Endothelial cell (in vitro differentiated cells): ENCODE data around the gene MARK2. TPM values are rescaled to one million over a fixed set of nuclear protein-coding genes. Genes with fewer than 3 reads are reported as not detected.

ENCODE experiments used
- DNase-seq: peaks from one replicate; pipeline ENCODE4 v3.0.0; 2021; ENCODE audit warnings: low spot score
- H3K27ac Mint-ChIP-seq: one replicate; pipeline ENCODE4 v1.8.0; 2021; ENCODE audit warnings: mixed read lengths, inconsistent platforms; ENCODE audit not compliant: unreplicated experiment
- H3K27me3 Mint-ChIP-seq: one replicate; pipeline ENCODE4 v1.8.0; 2021; ENCODE audit warnings: mild to moderate bottlenecking, moderate library complexity, mixed read lengths, inconsistent platforms; ENCODE audit not compliant: unreplicated experiment
- H3K36me3 Mint-ChIP-seq: one replicate; pipeline ENCODE4 v1.8.0; 2021; ENCODE audit warnings: mild to moderate bottlenecking, low read depth, mixed read lengths, inconsistent platforms; ENCODE audit not compliant: unreplicated experiment
- H3K4me1 Mint-ChIP-seq: one replicate; pipeline ENCODE4 v1.8.0; 2021; ENCODE audit warnings: mild to moderate bottlenecking, mixed read lengths, inconsistent platforms; ENCODE audit not compliant: unreplicated experiment
- H3K4me3 Mint-ChIP-seq: one replicate; pipeline ENCODE4 v1.8.0; 2021; ENCODE audit warnings: mild to moderate bottlenecking, mixed read lengths, inconsistent platforms; ENCODE audit not compliant: unreplicated experiment
- H3K9me3 Mint-ChIP-seq: one replicate; pipeline ENCODE4 v1.8.0; 2021; ENCODE audit warnings: mixed read lengths, inconsistent platforms; ENCODE audit not compliant: unreplicated experiment
- total RNA-seq: library from RNA; stranded (reverse); fragmentation: NEBNext Ultra II Directional; extraction: Animal tissue kit (Norgen Biotek cat#: 25700); gene quantifications from one replicate; pipeline ENCODE4 v1.2.1, GENCODE V29; 2021; ENCODE audit not compliant: unreplicated experiment
- TF ChIP-seq, protein P1 (sequence below): fragments of 200-600 bp; sonication (generic); IDR thresholded peaks from one replicate; pipeline ENCODE4 v1.5.0; 2021; ENCODE audit warnings: antibody characterized with exemption; ENCODE audit not compliant: unreplicated experiment

MARK2 gene
- total RNA-seq, 1 donor from 2014 or later = 42.6 TPM

DNA sequence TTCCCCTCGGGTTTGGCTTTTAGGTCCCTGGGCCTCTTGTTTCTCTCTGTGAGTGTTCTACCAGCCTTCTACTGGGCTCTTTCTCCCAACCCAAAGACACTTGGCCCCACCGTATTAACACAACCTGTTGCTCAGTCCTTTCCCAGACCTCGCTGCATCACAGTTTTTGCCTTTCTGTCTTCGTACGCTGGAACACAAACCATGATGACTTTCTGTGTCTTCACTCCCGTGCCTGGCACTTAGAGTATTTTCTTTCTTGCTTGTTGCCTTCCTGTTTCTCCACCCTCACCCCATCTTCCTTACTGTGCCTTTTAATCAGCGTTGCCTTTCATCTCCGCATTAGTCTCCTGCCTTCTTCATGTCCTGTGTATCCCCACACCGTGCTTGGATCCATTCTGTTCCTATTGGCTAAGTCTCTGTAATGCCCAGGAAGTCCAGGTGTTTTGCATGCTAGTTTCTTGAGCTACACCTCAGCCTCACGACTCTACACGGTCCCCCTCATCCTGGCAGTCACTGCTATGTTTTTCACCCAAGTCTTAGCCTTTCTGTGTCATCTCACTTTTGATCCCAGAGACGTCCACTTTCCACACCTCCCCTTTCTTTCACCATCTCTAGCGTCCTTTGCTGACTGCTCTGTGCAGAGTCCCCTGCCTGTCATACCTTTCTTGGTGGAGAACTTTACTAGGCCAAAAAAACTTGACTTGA is 1.6 kb downstream of the MARK2 start:
- Mint-ChIP-seq H3K4me1 (peaks cover 71% of the 10 kb centered on the region), H3K4me3 (peak overlapping the region; percentile 92), H3K9me3 (no peaks in the 10 kb centered on the region), H3K36me3 (peaks cover 26% of the 10 kb centered on the region), H3K27me3 (peaks cover 22% of the 10 kb centered on the region), H3K27ac (peak overlapping the region; percentile 88)
- TF ChIP-seq, protein P1, sequence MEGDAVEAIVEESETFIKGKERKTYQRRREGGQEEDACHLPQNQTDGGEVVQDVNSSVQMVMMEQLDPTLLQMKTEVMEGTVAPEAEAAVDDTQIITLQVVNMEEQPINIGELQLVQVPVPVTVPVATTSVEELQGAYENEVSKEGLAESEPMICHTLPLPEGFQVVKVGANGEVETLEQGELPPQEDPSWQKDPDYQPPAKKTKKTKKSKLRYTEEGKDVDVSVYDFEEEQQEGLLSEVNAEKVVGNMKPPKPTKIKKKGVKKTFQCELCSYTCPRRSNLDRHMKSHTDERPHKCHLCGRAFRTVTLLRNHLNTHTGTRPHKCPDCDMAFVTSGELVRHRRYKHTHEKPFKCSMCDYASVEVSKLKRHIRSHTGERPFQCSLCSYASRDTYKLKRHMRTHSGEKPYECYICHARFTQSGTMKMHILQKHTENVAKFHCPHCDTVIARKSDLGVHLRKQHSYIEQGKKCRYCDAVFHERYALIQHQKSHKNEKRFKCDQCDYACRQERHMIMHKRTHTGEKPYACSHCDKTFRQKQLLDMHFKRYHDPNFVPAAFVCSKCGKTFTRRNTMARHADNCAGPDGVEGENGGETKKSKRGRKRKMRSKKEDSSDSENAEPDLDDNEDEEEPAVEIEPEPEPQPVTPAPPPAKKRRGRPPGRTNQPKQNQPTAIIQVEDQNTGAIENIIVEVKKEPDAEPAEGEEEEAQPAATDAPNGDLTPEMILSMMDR = no peak
- no peak for DNase-seq

DNA sequence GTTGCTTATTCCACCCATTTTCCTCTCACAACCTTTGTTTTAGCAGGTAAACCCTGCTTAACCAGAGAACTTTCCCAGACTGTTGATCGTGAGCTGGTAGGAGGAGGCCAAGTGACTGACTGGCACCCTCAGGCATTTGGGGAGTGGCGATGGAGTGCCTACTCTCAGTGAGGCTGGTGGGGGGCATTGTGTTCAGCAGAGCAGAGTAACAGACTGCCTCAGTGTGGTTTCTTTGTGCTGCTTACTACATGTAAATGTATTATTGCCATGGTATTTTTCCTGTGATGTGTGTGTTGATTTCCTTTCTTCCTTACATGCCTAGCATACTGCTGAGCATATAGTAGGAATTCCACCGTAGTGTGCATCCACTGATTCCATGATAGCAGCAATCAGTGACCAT is 2.6 kb downstream of the MARK2 start:
- TF ChIP-seq, protein P1 = no peak
- Mint-ChIP-seq H3K36me3 (peaks cover 26% of the 10 kb centered on the region), H3K9me3 (no peaks in the 10 kb centered on the region), H3K4me3 (peak overlapping the region; percentile 92), H3K27ac (peak overlapping the region; percentile 88), H3K27me3 (peaks cover 20% of the 10 kb centered on the region), H3K4me1 (peaks cover 75% of the 10 kb centered on the region)
- DNase-seq = no peak

DNA sequence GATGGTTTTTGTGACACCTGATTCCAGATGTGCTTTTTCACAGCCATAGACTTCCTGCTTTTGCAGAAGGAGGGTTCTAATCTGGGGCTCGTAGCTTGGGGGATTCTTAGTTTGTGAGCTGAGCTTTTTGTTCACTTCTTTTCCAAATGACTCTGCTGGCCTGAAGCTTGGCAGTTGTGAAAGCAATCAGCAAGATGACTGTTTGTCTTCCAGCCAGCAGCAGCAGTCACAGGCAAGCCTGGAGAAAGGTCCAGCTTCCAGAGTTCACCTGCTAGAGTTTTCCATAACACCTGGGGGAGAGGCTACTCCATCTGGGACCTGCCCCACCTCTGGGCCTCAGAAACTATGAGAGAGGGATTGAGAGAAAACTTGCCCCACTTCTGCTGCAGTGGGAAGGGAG is 4.1 kb downstream of the MARK2 start:
- H3K4me1 Mint-ChIP-seq = peaks cover 74% of the 10 kb centered on the region
- TF ChIP-seq, protein P1 = no peak
- no peak overlapping the region for H3K4me3 Mint-ChIP-seq
- H3K9me3 Mint-ChIP-seq = no peaks in the 10 kb centered on the region
- peaks cover 22% of the 10 kb centered on the region for H3K27me3 Mint-ChIP-seq
- DNase-seq = no peak
- peak overlapping the region; percentile 42 for H3K27ac Mint-ChIP-seq
- peaks cover 24% of the 10 kb centered on the region for H3K36me3 Mint-ChIP-seq

DNA sequence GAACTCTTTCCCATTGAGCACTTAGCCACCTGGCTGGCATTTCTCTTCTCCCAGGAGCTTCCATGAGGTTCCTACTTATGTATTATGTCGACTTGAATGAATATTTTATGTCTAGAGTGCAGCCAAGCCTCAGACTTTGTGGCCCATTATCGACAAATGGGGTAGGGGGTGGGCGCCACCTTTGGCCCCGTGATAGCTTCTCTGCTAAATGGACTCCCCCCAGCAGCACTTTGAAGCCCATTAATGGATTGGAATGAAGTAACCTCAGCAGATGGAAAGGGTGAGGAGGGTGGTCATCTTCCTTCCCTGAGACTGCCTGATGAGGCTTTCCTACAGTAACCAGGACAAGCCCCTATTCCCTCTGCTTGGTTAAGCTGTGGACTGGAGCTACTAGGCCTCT is 5.9 kb downstream of the MARK2 start:
- peaks cover 78% of the 10 kb centered on the region for H3K4me1 Mint-ChIP-seq
- H3K4me3 Mint-ChIP-seq = no peak overlapping the region
- peaks cover 19% of the 10 kb centered on the region for H3K27me3 Mint-ChIP-seq
- TF ChIP-seq, protein P1 = no peak
- no peaks in the 10 kb centered on the region for H3K9me3 Mint-ChIP-seq
- peaks cover 20% of the 10 kb centered on the region for H3K36me3 Mint-ChIP-seq
- no peak for DNase-seq
- no peak overlapping the region for H3K27ac Mint-ChIP-seq

DNA sequence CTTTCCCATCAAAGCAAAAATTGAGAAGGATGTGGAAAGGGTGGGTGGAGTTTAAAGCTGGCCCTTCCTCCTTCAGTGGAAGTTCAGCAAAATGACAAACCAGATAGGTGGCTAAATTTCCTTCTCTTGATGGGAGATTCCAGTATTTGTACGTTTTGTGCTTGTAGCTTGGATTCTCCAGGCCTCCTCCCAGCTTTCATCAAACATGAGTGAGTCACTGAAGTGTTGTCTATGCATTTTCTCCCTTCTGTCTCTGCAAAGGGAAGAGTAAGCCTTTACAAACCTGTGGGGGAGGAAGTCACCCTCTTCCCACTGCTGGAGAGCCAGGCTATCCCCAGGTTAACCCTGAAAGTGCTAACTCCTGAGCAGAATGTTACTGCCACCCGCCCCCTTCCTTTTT is 6.4 kb downstream of the MARK2 start:
- Mint-ChIP-seq H3K4me3 (no peak overlapping the region), H3K9me3 (no peaks in the 10 kb centered on the region), H3K27ac (no peak overlapping the region), H3K27me3 (peaks cover 16% of the 10 kb centered on the region), H3K36me3 (peaks cover 18% of the 10 kb centered on the region), H3K4me1 (peaks cover 74% of the 10 kb centered on the region)
- TF ChIP-seq, protein P1 = no peak
- no peak for DNase-seq
